NCI-H1417 (cell line): ENCODE data around the gene TRPM8.

Experiments
- DNase-seq, 3 experiments: peaks; one replicate each; lab custom pipeline; 2025; lab: John Stamatoyannopoulos, UW

TRPM8 gene

GRCh38 chr2:233974530-233975071 is 57.4 kb downstream of the TRPM8 start:
- no peak for DNase-seq

- no peak for DNase-seq
Observed at GRCh38 chr2:233976087-233976486, 58.9 kb downstream of the TRPM8 start.

GRCh38 chr2:233976690-233977294 is 59.6 kb downstream of the TRPM8 start:
- DNase-seq, result peak; percentile 33 to 75 (median 59)

GRCh38 chr2:233977296-233977837 is 60.2 kb downstream of the TRPM8 start:
- no peak for DNase-seq

GRCh38 chr2:233979748-233980147 is 62.6 kb downstream of the TRPM8 start:
- no peak for DNase-seq

GRCh38 chr2:233980955-233981561 is 63.9 kb downstream of the TRPM8 start:
- DNase-seq, result no peak

DNA sequence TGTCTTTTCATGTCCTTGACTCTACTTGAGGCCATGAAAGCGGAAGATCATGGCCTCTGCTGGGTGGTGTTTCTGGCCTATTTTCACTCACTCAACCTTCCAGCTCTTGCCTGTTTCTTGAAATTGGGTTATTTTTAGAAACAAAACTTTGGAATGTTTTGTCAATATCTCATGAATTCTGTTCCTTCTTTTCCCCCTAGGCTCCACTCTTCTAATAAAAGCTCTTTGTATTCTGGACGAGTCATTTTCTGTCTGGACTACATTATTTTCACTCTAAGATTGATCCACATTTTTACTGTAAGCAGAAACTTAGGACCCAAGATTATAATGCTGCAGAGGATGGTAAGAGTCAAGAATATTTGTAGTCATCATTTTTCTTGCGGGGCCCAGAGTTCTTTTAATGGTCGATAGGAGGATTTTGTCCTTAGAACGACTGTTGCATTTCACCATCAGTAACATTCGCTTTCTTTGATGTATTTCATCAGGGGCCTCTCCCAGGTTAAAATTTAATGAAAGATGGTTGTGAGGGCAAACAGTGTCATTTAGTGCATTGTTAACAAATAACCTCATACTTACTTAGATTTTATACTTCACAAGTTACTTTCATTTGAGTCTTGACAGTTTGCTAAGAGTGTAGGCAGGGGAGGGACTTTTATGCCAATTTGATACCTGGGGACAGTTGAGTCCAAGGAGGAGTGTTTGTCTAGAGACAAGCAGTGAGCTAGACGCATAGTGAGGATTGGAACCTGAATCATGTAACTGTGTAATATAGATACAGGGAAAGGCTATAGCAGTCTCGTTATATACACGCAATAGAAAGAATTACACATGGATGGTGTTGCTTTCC is 64.6 kb downstream of the TRPM8 start:
- DNase-seq, result no peak

- no peak for DNase-seq
Observed at GRCh38 chr2:233982421-233983121, 65.4 kb downstream of the TRPM8 start.

DNA sequence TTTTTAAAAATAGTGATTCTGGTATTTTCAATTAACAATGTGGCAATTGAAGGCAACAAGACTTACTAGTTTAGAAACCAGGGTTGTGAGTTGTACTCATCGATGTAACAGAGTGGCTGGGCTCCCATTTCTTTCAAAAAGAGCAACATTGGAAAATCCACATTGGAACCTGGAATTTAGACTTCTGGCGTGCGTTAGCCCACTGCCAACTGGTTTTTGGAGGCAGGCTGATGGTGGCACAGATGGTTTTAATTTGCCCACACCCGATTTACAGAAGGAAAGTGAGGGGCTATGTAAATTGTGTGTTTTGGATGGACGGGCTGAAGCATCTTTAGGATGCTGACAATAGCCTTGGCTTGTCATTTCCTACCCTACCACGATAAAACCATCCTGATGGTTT is 66.3 kb downstream of the TRPM8 start:
- no peak for DNase-seq

DNA sequence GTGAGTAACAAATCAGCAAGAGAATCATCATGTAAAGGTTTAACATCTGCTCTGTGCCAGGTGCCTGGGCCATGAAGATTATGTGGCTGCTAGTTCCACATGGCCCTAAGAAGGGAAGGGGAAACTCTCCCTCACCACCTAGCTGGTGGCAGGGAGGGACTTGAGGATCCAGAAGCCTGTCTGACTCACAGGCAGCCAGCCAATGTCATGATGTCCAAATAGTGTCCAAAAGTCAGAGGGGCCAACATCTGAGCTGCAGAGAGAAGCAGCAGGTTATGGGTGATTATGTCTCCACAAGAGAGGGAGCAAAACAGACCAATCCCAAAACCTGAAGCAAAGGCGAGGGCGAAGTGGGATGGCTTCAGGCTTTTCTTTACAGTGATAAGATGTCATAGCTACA is 71.4 kb downstream of the TRPM8 start:
- DNase-seq, result no peak

GRCh38 chr2:233989221-233989858 is 72.2 kb downstream of the TRPM8 start:
- DNase-seq, result peak in 2 of 3 experiments; percentile 33 to 81

GRCh38 chr2:233990261-233990798 is 73.2 kb downstream of the TRPM8 start:
- DNase-seq, result no peak

GRCh38 chr2:233991196-233991595 is 74.0 kb downstream of the TRPM8 start:
- DNase-seq, result no peak

- DNase-seq, result no peak
Observed at GRCh38 chr2:233992513-233993217, 75.5 kb downstream of the TRPM8 start.

GRCh38 chr2:233993461-233993860 is 76.3 kb downstream of the TRPM8 start:
- peak in 1 of 3 experiments; percentile 29 for DNase-seq

DNA sequence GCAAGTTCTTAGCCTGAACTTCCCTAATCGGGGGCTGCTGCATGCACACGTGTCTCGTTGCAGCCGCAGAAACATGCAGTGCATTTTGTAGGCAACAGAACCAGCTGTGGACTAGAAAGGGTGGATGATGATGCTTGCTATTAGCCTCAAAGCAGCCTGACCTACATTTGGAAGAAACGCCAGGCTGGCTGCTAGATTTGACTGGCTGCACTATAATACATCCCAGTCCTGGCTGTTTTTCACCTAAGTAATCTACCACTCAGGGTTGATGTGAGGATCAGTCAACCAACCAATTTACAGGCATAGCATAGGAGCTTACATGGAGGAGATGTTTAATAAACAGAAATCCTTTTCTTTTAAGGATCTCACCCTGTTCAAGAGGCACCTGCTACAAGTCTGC is 77.0 kb downstream of the TRPM8 start:
- no peak for DNase-seq

DNA sequence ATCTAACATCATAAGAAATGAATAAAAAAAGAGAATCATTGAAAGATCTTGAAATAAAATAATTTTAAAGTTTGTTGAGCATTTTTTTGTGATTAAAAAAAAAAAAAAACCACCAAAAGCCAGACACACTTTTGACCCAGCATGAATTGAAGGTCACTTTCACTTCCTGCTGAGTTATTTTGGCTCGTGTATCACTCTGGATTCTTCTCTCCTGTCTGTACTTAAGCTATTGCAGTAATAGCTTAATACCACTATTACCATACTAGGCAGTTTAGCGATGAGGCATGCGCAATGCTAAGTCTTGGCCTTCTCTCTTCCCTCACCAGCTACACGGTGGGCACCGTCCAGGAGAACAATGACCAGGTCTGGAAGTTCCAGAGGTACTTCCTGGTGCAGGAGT is 78.8 kb downstream of the TRPM8 start:
- DNase-seq, result no peak

DNA sequence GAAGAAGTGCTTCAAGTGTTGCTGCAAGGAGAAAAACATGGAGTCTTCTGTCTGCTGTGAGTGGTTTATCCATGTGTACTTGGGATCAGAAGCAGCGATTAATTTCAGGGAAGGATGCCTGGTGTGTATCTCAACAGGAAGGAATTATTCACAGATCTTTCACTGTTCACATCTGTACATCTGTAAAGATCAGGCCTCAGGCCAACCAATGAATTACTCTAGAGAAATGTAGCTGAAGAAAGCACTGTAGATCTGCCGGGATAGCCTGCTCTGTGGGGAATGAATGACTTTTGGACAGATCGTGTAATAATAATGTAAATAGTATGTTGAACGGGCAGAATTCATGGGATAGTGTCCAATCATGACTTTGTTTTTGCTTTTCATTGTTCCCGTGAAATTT is 79.3 kb downstream of the TRPM8 start:
- no peak for DNase-seq

GRCh38 chr2:233997707-233998106 is 80.5 kb downstream of the TRPM8 start:
- no peak for DNase-seq

DNA sequence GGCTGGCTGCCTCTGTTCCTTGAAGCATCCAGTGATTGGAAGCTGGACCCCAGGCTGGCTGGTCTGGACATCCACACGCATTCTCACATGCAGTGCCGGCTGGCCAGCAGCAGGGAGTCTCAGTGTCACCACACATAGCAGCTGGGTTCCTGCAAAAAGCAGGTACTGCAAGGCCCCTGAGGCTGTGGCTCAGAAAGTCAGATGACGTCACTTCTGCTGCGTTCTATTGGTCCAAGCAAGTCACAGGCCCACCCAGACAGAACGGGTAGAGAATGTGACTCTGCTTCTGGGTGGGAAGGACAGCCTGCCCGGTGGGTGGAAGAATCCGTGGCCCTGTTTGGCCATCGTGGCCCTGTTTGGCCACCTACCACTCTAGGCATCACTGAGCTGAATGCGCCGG is 82.0 kb downstream of the TRPM8 start:
- DNase-seq, result no peak
